HEK293T (cell line): ENCODE measurements around the gene VSX1.

Experiments used
- CTCF ChIA-PET: fragments of 350-600 bp; formaldehyde crosslinking; extraction: SDS; loops from one replicate; lab custom pipeline; 2021; ENCODE audit warnings: antibody characterized with exemption, inconsistent platforms; lab: Yijun Ruan, JAX
- POLR2A ChIA-PET: fragments of 350-600 bp; formaldehyde crosslinking; extraction: SDS; loops from one replicate; lab custom pipeline; 2020; ENCODE audit warnings: antibody characterized with exemption, inconsistent platforms; lab: Yijun Ruan, JAX
- DNase-seq: peaks from one replicate; pipeline ENCODE4 v3.0.0; 2012; ENCODE audit warnings: mixed read lengths; ENCODE audit errors: extremely low spot score
- ARNT ChIP-seq: fragments of 450-650 bp; IDR thresholded peaks from 2 replicates; pipeline ENCODE4 v1.6.1; 2017; ENCODE audit warnings: mild to moderate bottlenecking
- BHLHE40 ChIP-seq: fragments of 450-650 bp; IDR thresholded peaks from 2 replicates; pipeline ENCODE4 v1.6.1; 2016; ENCODE audit warnings: mild to moderate bottlenecking, moderate library complexity, borderline replicate concordance
- CTBP1 ChIP-seq: fragments of 450-650 bp; IDR thresholded peaks from 2 replicates; pipeline ENCODE4 v1.6.1; 2016; ENCODE audit warnings: borderline replicate concordance
- ELF4 ChIP-seq: fragments of 450-650 bp; IDR thresholded peaks from 2 replicates; pipeline ENCODE4 v1.6.1; 2017; ENCODE audit warnings: antibody characterized with exemption
- FOXA1 ChIP-seq: fragments of 450-650 bp; IDR thresholded peaks from 2 replicates; pipeline ENCODE4 v1.6.1; 2016; ENCODE audit warnings: mild to moderate bottlenecking
- FOXK2 ChIP-seq: fragments of 450-650 bp; IDR thresholded peaks from 2 replicates; pipeline ENCODE4 v1.6.1; 2016; ENCODE audit warnings: mild to moderate bottlenecking
- FOXM1 ChIP-seq: fragments of 450-650 bp; IDR thresholded peaks from 2 replicates; pipeline ENCODE4 v1.6.1; 2017; ENCODE audit warnings: mild to moderate bottlenecking, borderline replicate concordance
- HDGF ChIP-seq: fragments of 450-650 bp; IDR thresholded peaks from 2 replicates; pipeline ENCODE4 v1.6.1; 2017; ENCODE audit warnings: antibody characterized with exemption, borderline replicate concordance
- L3MBTL2 ChIP-seq: fragments of 450-650 bp; conservative IDR thresholded peaks from 2 replicates; pipeline ENCODE4 v1.6.1; 2016; ENCODE audit warnings: mild to moderate bottlenecking
- LEF1 ChIP-seq: fragments of 450-650 bp; IDR thresholded peaks from 2 replicates; pipeline ENCODE4 v1.6.1; 2017; ENCODE audit warnings: mild to moderate bottlenecking, borderline replicate concordance
- NFRKB ChIP-seq: fragments of 450-650 bp; IDR thresholded peaks from 2 replicates; pipeline ENCODE4 v1.6.1; 2016; ENCODE audit warnings: mild to moderate bottlenecking, moderate library complexity
- PKNOX1 ChIP-seq: fragments of 450-650 bp; IDR thresholded peaks from 2 replicates; pipeline ENCODE4 v1.6.1; 2016
- SP1 ChIP-seq: fragments of 450-650 bp; IDR thresholded peaks from 2 replicates; pipeline ENCODE4 v1.6.1; 2017
- SUZ12 ChIP-seq: fragments of 450-650 bp; IDR thresholded peaks from 2 replicates; pipeline ENCODE4 v1.6.1; 2016; ENCODE audit warnings: mild to moderate bottlenecking
- TARDBP ChIP-seq: fragments of 450-650 bp; IDR thresholded peaks from 2 replicates; pipeline ENCODE4 v1.6.1; 2016
- ZNF384 ChIP-seq: fragments of 450-650 bp; IDR thresholded peaks from 2 replicates; pipeline ENCODE4 v1.6.1; 2016

The VSX1 gene

GRCh38 chr20:25051386-25052155 is 30.4 kb downstream of the VSX1 start:
- no peak for TF ChIP-seq ARNT
- no peak for TF ChIP-seq FOXA1
- TF ChIP-seq CTBP1 = no peak
- TF ChIP-seq TARDBP = no peak
- TF ChIP-seq NFRKB = no peak
- TF ChIP-seq SUZ12 = no peak
- no peak for TF ChIP-seq SP1
- no peak for TF ChIP-seq FOXK2
- no peak for TF ChIP-seq ELF4
- TF ChIP-seq BHLHE40 = no peak
- TF ChIP-seq HDGF = no peak
- no peak for TF ChIP-seq FOXM1
- TF ChIP-seq PKNOX1 = no peak
- TF ChIP-seq LEF1 = no peak
- TF ChIP-seq L3MBTL2 = no peak
- no peak for TF ChIP-seq ZNF384
- ChIA-PET CTCF (interaction anchor here (0.7 kb wide), 1 partner anchor 843 kb away, joined by 3 read pairs; no protein-coding TSS in a partner anchor), POLR2A (no interaction called here)
- DNase-seq = no peak

GRCh38 chr20:25050501-25051350 is 31.2 kb downstream of the VSX1 start:
- CTCF ChIA-PET = no interaction called here
- POLR2A ChIA-PET = no interaction called here

GRCh38 chr20:25050082-25050481 is 31.9 kb downstream of the VSX1 start:
- ChIA-PET POLR2A (no interaction called here), CTCF (no interaction called here)
- TF ChIP-seq BHLHE40 (no peak), SUZ12 (no peak), L3MBTL2 (no peak), SP1 (no peak), ZNF384 (no peak), PKNOX1 (no peak), HDGF (no peak), FOXK2 (no peak)
- no peak for DNase-seq

More at GRCh38 chr20:25050501-25051350, 31.2 kb downstream of the VSX1 start:
- TF ChIP-seq CTBP1 (no peak), ZNF384 (no peak), L3MBTL2 (no peak), PKNOX1 (no peak), SP1 (no peak), FOXA1 (no peak)
- no peak for DNase-seq

- POLR2A ChIA-PET = no interaction called here
- TF ChIP-seq FOXM1 = no peak
- TF ChIP-seq LEF1 = no peak
- CTCF ChIA-PET = no interaction called here
- DNase-seq = no peak
Measured at GRCh38 chr20:25049261-25050060, 32.5 kb downstream of the VSX1 start.

- POLR2A ChIA-PET = no interaction called here
- TF ChIP-seq L3MBTL2 = no peak
- TF ChIP-seq LEF1 = no peak
- TF ChIP-seq SUZ12 = no peak
- TF ChIP-seq FOXK2 = no peak
- no peak for TF ChIP-seq FOXA1
- TF ChIP-seq NFRKB = no peak
- no peak for TF ChIP-seq ELF4
- no peak for TF ChIP-seq BHLHE40
- no peak for TF ChIP-seq TARDBP
- TF ChIP-seq FOXM1 = no peak
- no peak for TF ChIP-seq HDGF
- TF ChIP-seq ARNT = no peak
- no peak for TF ChIP-seq PKNOX1
- TF ChIP-seq CTBP1 = no peak
- no peak for TF ChIP-seq ZNF384
- CTCF ChIA-PET = no interaction called here
- no peak for DNase-seq
Measured at GRCh38 chr20:25048519-25048952, 33.4 kb downstream of the VSX1 start.
